Measurements from ENCODE around the gene IGF1R. TPM values are rescaled to one million over a fixed set of nuclear protein-coding genes. Genes with fewer than 3 reads are reported as not detected.

IGF1R gene
- total RNA-seq, 4 donors from 2014 or later: 39.3 to 97.4 (median 44.7) TPM

DNA sequence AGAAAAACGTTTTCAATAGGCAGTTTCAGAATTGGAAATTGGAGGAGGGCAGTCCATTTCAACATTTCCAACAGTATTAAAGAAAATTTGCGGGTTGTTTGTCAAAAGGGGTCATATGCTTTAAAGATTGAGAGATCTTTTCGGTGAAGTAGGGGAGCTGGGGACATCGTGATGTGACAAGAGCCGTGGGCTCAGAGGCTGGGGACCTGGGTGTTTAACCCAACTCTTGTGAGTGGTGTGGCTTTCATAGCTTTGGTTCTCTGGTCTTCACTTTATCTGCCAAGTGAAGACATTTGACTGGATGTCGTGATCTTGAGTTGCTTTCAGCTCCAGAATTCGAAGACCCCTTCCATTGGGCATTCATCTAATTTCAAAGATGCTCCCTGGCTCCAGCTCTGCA lies 226.0 kb downstream of the IGF1R start:
- DNase-seq (ENCODE audit: low spot score) (no peak), ATAC-seq (ENCODE audit: low FRiP score) (no peak)
- TF ChIP-seq, protein P1, sequence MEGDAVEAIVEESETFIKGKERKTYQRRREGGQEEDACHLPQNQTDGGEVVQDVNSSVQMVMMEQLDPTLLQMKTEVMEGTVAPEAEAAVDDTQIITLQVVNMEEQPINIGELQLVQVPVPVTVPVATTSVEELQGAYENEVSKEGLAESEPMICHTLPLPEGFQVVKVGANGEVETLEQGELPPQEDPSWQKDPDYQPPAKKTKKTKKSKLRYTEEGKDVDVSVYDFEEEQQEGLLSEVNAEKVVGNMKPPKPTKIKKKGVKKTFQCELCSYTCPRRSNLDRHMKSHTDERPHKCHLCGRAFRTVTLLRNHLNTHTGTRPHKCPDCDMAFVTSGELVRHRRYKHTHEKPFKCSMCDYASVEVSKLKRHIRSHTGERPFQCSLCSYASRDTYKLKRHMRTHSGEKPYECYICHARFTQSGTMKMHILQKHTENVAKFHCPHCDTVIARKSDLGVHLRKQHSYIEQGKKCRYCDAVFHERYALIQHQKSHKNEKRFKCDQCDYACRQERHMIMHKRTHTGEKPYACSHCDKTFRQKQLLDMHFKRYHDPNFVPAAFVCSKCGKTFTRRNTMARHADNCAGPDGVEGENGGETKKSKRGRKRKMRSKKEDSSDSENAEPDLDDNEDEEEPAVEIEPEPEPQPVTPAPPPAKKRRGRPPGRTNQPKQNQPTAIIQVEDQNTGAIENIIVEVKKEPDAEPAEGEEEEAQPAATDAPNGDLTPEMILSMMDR (IDR thresholded peaks at IDR 0.05): no peak

DNA sequence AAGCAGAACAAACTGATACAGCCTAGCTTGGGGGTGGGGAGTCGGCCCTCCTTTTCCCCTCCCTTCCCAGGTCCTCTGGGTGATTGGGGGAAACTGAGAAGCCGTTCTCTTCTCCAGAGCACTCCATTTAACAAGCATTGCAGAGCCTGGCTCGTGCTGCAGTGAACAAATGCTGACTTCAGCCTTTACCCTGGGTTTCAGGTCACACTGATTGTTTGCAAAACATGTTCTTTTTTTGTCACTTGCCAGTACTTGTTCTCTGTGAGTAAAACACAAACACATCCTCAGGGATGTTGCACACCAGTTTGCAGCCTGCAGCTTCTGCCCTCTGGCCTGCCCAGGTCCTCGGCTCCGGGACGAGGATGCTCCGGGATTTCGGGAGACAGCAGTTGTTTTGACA lies 226.4 kb downstream of the IGF1R start:
- DNase-seq (ENCODE audit: low spot score) (no peak), ATAC-seq (ENCODE audit: low FRiP score) (no peak)
- TF ChIP-seq, protein P1 (IDR thresholded peaks at IDR 0.05): no peak

DNA sequence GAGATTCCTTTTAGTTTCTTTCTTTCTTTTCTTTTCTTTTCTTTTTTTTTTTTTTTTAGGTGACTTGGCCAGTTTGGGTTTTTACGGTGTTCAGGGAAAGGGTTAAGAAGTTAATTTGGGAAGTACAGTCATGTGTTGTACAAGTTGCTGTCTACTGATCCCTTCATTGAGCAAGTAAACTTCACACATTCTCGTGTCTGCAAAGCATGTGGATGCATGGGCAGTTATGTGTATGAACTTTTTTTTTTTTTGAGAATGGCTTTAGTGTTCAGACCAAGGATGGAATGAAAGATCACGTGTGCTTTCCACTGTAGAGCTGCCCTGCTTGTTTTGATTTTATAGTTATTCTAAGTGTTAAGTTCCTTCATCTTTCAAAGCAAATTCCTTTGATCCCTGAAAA lies 227.0 kb downstream of the IGF1R start:
- TF ChIP-seq, protein P1 (IDR thresholded peaks at IDR 0.05): no peak
- ATAC-seq (ENCODE audit: low FRiP score) (no peak), DNase-seq (ENCODE audit: low spot score) (no peak)

DNA sequence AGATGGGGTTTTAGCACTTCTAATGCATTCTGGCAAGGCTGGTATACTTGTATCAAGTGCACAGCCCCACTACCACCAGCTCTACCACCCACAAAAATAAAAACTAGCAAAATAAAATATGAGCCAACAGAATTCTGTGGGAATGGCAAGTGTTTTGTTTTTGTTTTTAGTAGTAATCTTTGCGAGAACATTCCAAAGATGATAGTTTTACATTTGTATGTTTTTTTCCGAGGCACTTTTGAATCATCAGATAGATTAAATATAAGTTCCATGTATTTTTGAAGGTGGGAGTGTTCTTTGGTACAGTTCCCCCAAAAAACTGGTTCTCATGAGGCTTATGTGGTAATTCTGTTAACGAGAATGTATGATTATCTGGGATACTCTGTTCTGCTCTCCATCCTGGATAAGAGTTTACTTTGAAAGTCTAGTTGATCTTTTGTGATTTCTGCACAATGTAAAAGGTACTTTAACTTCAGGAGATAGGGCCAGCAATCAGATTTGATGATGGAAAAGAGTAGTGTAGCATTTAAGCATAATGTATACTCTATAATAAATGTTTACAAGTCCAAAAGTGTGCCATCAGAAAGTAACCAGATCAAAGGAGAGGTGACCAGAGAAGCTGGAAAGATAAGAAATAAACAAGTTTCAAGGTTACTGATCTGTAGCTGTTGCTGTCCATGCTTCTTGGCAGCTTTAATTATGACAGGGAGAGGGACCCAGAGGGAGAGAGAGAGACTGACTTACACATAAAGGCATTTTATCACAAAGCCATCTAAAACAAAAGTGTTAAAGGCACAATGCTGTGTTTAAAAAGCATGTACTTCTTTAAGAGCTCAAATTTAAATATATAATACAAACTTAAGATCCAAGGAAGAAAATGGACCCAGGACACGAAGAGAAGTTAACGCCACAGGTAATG lies 228.4 kb downstream of the IGF1R start:
- DNase-seq (ENCODE audit: low spot score) (no peak), ATAC-seq (ENCODE audit: low FRiP score) (no peak)
- TF ChIP-seq, protein P1 (IDR thresholded peaks at IDR 0.05): no peak

DNA sequence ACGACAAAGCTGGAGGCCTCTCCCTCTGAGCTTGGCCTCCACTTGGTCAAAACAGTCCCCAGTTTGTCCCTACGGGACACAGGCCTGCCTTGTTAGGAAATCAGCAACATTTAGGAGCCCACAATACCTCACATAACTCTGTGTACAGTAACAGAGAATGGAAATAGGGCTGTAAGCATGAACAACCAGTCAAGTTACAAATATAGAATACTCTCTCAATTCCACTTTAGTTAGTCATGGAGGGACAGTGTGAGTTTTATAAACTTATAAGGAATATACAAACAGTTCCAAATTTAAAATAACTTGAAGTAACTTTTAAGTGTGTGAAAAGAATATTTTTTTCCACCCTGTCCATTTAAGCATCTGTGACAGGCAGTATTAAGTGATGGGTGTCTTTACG lies 229.8 kb downstream of the IGF1R start:
- TF ChIP-seq, protein P1 (IDR thresholded peaks at IDR 0.05): no peak
- ATAC-seq (ENCODE audit: low FRiP score) (no peak), DNase-seq (ENCODE audit: low spot score) (no peak)

DNA sequence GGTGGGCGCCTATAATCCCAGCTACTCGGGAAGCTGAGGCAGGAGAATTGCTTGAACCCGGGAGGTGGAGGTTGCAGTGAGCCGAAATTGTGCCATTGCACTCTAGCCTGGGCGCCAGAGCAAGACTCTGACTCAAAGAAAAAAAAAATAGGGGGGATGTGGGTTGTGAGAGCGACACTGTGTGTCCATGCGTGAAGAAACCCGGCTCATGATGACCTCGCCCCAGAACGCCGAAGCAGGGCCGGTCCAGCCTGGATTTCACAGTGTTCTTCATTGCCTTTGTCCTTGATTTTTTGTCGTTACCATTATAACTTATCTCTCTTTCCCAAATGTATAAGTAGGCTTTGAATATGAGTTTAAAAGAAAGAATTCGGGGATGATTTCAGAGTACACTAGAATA lies 230.5 kb downstream of the IGF1R start:
- no peak for ATAC-seq (ENCODE audit: low FRiP score)
- TF ChIP-seq, protein P1 (IDR thresholded peaks at IDR 0.05): no peak

More for the DNA sequence above, 230.5 kb downstream of the IGF1R start:
- DNase-seq (ENCODE audit: low spot score): no peak

Data from omental fat pad (tissue), 4 donors.